Glutamatergic neuron (in vitro differentiated cells): ENCODE data around the gene UPK3A. TPM values are rescaled to one million over a fixed set of nuclear protein-coding genes. Genes with fewer than 3 reads are reported as not detected.
A peak's percentile ranks its signal among the peaks of the same experiment; 100 is the strongest.

Source experiments
- DNase-seq: peaks from one replicate; pipeline ENCODE4 v3.0.0; 2022
- H3K27ac Mint-ChIP-seq: one replicate; pipeline ENCODE4 v1.8.0; 2020; ENCODE audit warnings: mild to moderate bottlenecking, mixed read lengths, inconsistent platforms; ENCODE audit not compliant: unreplicated experiment
- H3K27me3 Mint-ChIP-seq: one replicate; pipeline ENCODE4 v1.8.0; 2020; ENCODE audit warnings: mild to moderate bottlenecking, moderate library complexity, mixed read lengths, inconsistent platforms; ENCODE audit not compliant: unreplicated experiment
- H3K36me3 Mint-ChIP-seq: one replicate; pipeline ENCODE4 v1.8.0; 2020; ENCODE audit warnings: mild to moderate bottlenecking, mixed read lengths, inconsistent platforms; ENCODE audit not compliant: unreplicated experiment
- H3K4me1 Mint-ChIP-seq: one replicate; pipeline ENCODE4 v1.8.0; 2020; ENCODE audit warnings: mild to moderate bottlenecking, low read depth, mixed read lengths, inconsistent platforms; ENCODE audit not compliant: unreplicated experiment
- H3K4me3 Mint-ChIP-seq: one replicate; pipeline ENCODE4 v1.8.0; 2020; ENCODE audit warnings: mild to moderate bottlenecking, mixed read lengths, inconsistent platforms; ENCODE audit not compliant: unreplicated experiment
- H3K9me3 Mint-ChIP-seq: one replicate; pipeline ENCODE4 v1.8.0; 2020; ENCODE audit warnings: mild to moderate bottlenecking, moderate library complexity, mixed read lengths, inconsistent platforms; ENCODE audit not compliant: unreplicated experiment
- total RNA-seq: library from RNA; stranded (reverse); fragmentation: NEBNext Ultra II Directional; extraction: Animal tissue kit (Norgen Biotek cat#: 25700); gene quantifications from one replicate; pipeline ENCODE4 v1.2.1, GENCODE V29; 2021; ENCODE audit not compliant: unreplicated experiment
- TF ChIP-seq, protein P1 (sequence below): fragments of 200-600 bp; sonication (generic); IDR thresholded peaks from one replicate; pipeline ENCODE4 v1.5.0; 2021; ENCODE audit not compliant: partially characterized antibody, unreplicated experiment

The UPK3A gene
- total RNA-seq, 1 donor from 2014 or later: not detected

DNA sequence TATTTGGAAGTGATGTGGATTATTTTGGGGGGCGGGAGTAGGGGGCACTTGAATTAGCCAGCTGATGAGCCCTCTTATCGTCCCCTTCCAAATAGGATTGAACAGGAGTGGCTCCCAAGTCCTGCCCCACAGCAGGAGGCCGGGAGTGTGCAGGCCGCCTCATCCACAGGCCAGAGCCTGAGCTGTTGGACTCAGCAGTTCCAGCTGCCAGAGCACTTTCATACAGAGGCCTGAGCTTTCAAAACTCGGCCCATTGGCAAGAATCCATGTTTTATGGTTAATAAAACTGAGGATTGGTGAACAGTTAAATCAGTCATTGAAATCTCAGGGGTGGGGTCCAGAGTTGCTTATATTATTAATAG, 34.6 kb downstream of the UPK3A start:
- no peak overlapping the region for H3K27ac Mint-ChIP-seq

DNA sequence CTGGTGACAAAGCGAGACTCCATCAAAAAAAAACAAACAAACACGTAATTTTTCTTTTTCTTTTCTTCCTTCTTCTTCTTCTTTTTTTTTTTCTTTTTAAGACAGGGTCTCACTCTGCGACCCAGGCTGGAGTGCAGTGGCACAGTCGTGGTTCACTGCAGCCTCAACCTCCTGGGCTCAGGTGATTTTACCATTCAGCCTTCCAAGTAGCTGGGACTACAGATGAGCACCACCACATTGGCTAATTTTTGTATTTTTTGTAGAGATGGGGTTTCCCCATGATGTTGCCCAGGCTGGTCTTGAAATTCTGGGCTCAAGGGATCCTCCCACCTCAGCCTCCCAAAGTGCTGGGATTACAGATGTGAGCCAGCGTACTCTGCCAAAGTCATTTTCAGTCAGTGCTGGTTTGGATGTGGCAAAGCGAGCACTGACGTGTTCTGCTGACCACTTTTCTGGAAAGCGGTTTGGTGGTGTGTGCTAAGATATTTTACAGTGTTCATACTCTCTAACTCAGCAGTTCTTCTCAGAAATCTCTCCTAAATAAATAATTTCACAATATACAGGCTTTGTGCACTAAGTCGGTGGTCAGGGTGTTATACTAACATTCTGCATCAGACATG, 35.7 kb downstream of the UPK3A start:
- Mint-ChIP-seq H3K27me3 (peaks cover 8% of the 10 kb centered on the region), H3K9me3 (no peaks in the 10 kb centered on the region), H3K4me1 (peaks cover 19% of the 10 kb centered on the region), H3K4me3 (no peak overlapping the region), H3K36me3 (peaks cover 12% of the 10 kb centered on the region), H3K27ac (no peak overlapping the region)
- no peak for DNase-seq
- TF ChIP-seq, protein P1, sequence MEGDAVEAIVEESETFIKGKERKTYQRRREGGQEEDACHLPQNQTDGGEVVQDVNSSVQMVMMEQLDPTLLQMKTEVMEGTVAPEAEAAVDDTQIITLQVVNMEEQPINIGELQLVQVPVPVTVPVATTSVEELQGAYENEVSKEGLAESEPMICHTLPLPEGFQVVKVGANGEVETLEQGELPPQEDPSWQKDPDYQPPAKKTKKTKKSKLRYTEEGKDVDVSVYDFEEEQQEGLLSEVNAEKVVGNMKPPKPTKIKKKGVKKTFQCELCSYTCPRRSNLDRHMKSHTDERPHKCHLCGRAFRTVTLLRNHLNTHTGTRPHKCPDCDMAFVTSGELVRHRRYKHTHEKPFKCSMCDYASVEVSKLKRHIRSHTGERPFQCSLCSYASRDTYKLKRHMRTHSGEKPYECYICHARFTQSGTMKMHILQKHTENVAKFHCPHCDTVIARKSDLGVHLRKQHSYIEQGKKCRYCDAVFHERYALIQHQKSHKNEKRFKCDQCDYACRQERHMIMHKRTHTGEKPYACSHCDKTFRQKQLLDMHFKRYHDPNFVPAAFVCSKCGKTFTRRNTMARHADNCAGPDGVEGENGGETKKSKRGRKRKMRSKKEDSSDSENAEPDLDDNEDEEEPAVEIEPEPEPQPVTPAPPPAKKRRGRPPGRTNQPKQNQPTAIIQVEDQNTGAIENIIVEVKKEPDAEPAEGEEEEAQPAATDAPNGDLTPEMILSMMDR: no peak

More for the DNA sequence above, 34.6 kb downstream of the UPK3A start:
- TF ChIP-seq, protein P1: no peak
- Mint-ChIP-seq H3K9me3 (no peaks in the 10 kb centered on the region), H3K4me1 (peaks cover 17% of the 10 kb centered on the region), H3K4me3 (no peak overlapping the region), H3K27me3 (peaks cover 5% of the 10 kb centered on the region), H3K36me3 (peaks cover 8% of the 10 kb centered on the region)
- DNase-seq: no peak

DNA sequence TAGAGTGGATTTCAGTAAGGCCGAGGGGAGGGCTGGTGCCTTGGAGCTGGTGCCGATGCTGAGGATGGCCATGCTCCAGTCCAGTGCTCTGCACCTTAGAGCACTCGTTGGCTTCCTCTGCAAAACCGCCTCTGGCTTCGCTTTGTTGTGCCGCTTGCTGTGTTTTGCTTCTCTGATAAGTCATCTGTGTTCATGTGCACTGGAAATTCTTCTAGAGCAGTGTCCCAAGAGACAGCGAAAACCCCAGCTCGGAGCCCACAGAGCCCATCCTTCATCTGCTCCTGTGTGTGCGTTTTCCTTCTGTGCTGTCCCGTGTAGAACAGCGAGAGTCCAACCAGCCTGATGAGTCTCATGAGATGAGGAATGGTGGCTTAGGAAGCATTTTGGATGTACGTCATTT, 37.1 kb downstream of the UPK3A start:
- Mint-ChIP-seq H3K4me3 (no peak overlapping the region), H3K4me1 (peaks cover 19% of the 10 kb centered on the region), H3K36me3 (peaks cover 14% of the 10 kb centered on the region), H3K27ac (peak overlapping the region; percentile 11), H3K9me3 (no peaks in the 10 kb centered on the region), H3K27me3 (peaks cover 8% of the 10 kb centered on the region)
- TF ChIP-seq, protein P1: no peak
- no peak for DNase-seq

DNA sequence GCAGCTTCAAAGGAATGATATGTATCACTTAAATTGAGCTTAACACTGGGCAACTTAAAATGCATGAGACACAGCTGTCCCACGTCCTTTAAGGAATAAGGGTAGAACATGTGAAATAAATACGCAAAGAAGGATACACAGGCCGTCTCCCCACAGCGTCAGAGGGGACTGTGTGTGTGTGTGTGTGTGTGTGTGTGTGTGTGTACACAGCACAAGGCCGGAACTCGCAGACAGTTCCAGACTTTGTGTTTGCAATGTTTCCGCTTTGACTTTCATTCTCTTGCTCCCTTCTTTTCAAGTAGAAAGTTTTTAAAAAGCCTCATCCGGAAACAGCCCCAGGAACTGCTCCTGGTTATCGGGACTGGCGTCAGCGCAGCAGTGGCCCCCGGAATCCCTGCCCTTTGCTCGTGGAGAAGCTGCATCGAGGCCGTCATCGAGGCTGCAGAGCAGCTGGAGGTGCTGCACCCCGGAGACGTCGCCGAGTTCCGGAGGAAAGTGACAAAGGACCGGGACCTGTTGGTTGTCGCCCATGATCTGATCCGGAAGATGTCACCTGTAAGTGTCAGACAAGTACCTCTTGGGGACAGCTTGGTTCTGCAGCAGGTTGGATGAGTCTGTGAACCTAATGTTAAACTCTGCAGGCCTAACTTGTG, 38.2 kb downstream of the UPK3A start:
- Mint-ChIP-seq H3K36me3 (peaks cover 14% of the 10 kb centered on the region), H3K4me3 (no peak overlapping the region), H3K4me1 (peaks cover 15% of the 10 kb centered on the region), H3K9me3 (peaks cover 2% of the 10 kb centered on the region), H3K27me3 (peaks cover 8% of the 10 kb centered on the region), H3K27ac (no peak overlapping the region)
- no peak for DNase-seq
- TF ChIP-seq, protein P1: no peak

DNA sequence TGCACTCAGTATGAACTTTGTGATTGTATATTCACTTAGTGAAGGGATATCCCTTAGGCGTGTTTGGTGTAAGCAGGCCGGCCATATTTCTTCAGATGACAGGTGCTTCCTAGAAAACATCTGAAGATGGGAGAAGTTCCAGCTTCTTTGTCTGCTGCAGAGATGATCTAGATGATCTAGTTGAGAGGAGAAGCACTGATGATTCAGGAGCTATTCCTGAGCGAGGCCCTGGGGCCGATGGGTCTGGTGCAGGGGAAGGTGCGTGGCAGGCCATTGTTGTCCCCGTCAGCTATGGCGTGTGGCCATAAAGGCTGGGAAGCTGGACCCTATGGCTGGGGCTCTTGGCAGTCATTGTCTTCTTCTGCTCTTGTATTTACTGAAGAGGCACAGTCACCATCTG, 38.9 kb downstream of the UPK3A start:
- H3K27ac Mint-ChIP-seq: peak overlapping the region; percentile 48
- H3K4me3 Mint-ChIP-seq: no peak overlapping the region
- DNase-seq: no peak
- H3K36me3 Mint-ChIP-seq: peaks cover 14% of the 10 kb centered on the region
- TF ChIP-seq, protein P1: no peak
- peaks cover 2% of the 10 kb centered on the region for H3K9me3 Mint-ChIP-seq
- H3K4me1 Mint-ChIP-seq: peaks cover 10% of the 10 kb centered on the region
- H3K27me3 Mint-ChIP-seq: peaks cover 8% of the 10 kb centered on the region
